Fibroblast of skin of left quadriceps (primary cell): Measurements from ENCODE around the gene EPYC.

ENCODE experiments used
- DNase-seq, 2 experiments: peaks; one replicate each; pipeline ENCODE4 v3.0.0-alpha.2; 2013; ENCODE audit warnings: low read depth in 2 of 2

The EPYC gene

GRCh38 chr12:90954921-90955320 lies 49.9 kb downstream of the EPYC start, which contains the start of gene CCER1:
TSS of gene CCER1 (minus strand) at chr12:90955176. CDS start at chr12:90954742, 434 bp downstream.
- no peak for DNase-seq

- no peak for DNase-seq
Measured at GRCh38 chr12:90954428-90954827, 50.3 kb downstream of the EPYC start.

GRCh38 chr12:90953956-90954421 lies 50.8 kb downstream of the EPYC start:
- no peak for DNase-seq

GRCh38 chr12:90951432-90952105 lies 53.2 kb downstream of the EPYC start:
- no peak for DNase-seq

- no peak for DNase-seq
Measured at GRCh38 chr12:90947869-90948268, 56.9 kb downstream of the EPYC start.

GRCh38 chr12:90945070-90945649 lies 59.6 kb downstream of the EPYC start:
- DNase-seq: no peak

- no peak for DNase-seq
Measured at GRCh38 chr12:90943255-90943654, 61.5 kb downstream of the EPYC start.

GRCh38 chr12:90940872-90941499 lies 63.8 kb downstream of the EPYC start:
- DNase-seq: peak; percentile 37 to 53

- no peak for DNase-seq
Measured at GRCh38 chr12:90939382-90939781, 65.4 kb downstream of the EPYC start.

- peak; percentile 30 to 31 for DNase-seq
Measured at GRCh38 chr12:90938451-90938850, 66.3 kb downstream of the EPYC start.

- DNase-seq: no peak
Measured at GRCh38 chr12:90937651-90938050, 67.1 kb downstream of the EPYC start.

- no peak for DNase-seq
Measured at GRCh38 chr12:90936230-90937005, 68.4 kb downstream of the EPYC start.

- DNase-seq: no peak
Measured at GRCh38 chr12:90925562-90925961, 79.2 kb downstream of the EPYC start.

- no peak for DNase-seq
Measured at GRCh38 chr12:90924406-90924805, 80.4 kb downstream of the EPYC start.

- DNase-seq: peak; percentile 72 to 74
Measured at GRCh38 chr12:90922145-90922627, 82.6 kb downstream of the EPYC start.

GRCh38 chr12:90921536-90921935 lies 83.2 kb downstream of the EPYC start:
- no peak for DNase-seq

GRCh38 chr12:90920222-90920621 lies 84.5 kb downstream of the EPYC start:
- no peak for DNase-seq

GRCh38 chr12:90917431-90917830 lies 87.3 kb downstream of the EPYC start:
- no peak for DNase-seq

GRCh38 chr12:90916516-90916915 lies 88.3 kb downstream of the EPYC start:
- DNase-seq: no peak

GRCh38 chr12:90915353-90915752 lies 89.4 kb downstream of the EPYC start:
- DNase-seq: no peak
